SK-N-SH treated with all-trans-retinoic acid at 6 μM for 48 hours (cell line): ENCODE results near the gene CEMP1.
"Not testable (repeated sequence)": the region's sequence is repeated elsewhere in the genome, so short reads cannot be mapped to it uniquely, and the experiment has no call there.

Experiments used
- CREB5 ChIP-seq: fragments of 250-450 bp; sonication (Bioruptor Pico); IDR thresholded peaks from 2 replicates; pipeline ENCODE4 v1.5.1; 2020; ENCODE audit warnings: low read depth, mild to moderate bottlenecking, moderate library complexity
- ISL1 ChIP-seq: fragments of 250-450 bp; sonication (Bioruptor Pico); IDR thresholded peaks from 2 replicates; pipeline ENCODE4 v2.1.2; 2022; ENCODE audit warnings: mild to moderate bottlenecking, moderate library complexity
- PATZ1 ChIP-seq: fragments of 250-450 bp; sonication (Bioruptor Pico); IDR thresholded peaks from 2 replicates; pipeline ENCODE4 v1.8.0; 2020; ENCODE audit warnings: mild to moderate bottlenecking, moderate library complexity, borderline replicate concordance
- RARB ChIP-seq: fragments of 250-450 bp; sonication (Bioruptor Pico); IDR thresholded peaks from 2 replicates; pipeline ENCODE4 v1.8.0; 2021; ENCODE audit warnings: mild to moderate bottlenecking, moderate library complexity
- SNAI2 ChIP-seq: fragments of 250-450 bp; sonication (Bioruptor Pico); IDR thresholded peaks from 2 replicates; pipeline ENCODE4 v1.5.0; 2020; ENCODE audit warnings: mild to moderate bottlenecking, moderate library complexity

- not testable (repeated sequence) for TF ChIP-seq CREB5 (CRISPR knock-in tag); PATZ1; SNAI2 (CRISPR knock-in tag); RARB (CRISPR knock-in tag); ISL1 (CRISPR knock-in tag)
Observed at GRCh38 chr16:2568573-2568972, 37.4 kb upstream of the CEMP1 start.
